ENCODE data around the gene GCC2. TPM values are rescaled to one million over a fixed set of nuclear protein-coding genes. Genes with fewer than 3 reads are reported as not detected.
A peak's percentile ranks its signal among the peaks of the same experiment; 100 is the strongest.

GCC2 gene, protein sequence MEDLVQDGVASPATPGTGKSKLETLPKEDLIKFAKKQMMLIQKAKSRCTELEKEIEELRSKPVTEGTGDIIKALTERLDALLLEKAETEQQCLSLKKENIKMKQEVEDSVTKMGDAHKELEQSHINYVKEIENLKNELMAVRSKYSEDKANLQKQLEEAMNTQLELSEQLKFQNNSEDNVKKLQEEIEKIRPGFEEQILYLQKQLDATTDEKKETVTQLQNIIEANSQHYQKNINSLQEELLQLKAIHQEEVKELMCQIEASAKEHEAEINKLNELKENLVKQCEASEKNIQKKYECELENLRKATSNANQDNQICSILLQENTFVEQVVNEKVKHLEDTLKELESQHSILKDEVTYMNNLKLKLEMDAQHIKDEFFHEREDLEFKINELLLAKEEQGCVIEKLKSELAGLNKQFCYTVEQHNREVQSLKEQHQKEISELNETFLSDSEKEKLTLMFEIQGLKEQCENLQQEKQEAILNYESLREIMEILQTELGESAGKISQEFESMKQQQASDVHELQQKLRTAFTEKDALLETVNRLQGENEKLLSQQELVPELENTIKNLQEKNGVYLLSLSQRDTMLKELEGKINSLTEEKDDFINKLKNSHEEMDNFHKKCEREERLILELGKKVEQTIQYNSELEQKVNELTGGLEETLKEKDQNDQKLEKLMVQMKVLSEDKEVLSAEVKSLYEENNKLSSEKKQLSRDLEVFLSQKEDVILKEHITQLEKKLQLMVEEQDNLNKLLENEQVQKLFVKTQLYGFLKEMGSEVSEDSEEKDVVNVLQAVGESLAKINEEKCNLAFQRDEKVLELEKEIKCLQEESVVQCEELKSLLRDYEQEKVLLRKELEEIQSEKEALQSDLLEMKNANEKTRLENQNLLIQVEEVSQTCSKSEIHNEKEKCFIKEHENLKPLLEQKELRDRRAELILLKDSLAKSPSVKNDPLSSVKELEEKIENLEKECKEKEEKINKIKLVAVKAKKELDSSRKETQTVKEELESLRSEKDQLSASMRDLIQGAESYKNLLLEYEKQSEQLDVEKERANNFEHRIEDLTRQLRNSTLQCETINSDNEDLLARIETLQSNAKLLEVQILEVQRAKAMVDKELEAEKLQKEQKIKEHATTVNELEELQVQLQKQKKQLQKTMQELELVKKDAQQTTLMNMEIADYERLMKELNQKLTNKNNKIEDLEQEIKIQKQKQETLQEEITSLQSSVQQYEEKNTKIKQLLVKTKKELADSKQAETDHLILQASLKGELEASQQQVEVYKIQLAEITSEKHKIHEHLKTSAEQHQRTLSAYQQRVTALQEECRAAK (N-terminal part only)
- polyA plus RNA-seq (2012; rRNA removed), result 4.5 and 5.9 TPM in 2 replicates
- polyA plus RNA-seq (2012; cell fraction: cytosol; rRNA removed), result 6.0 and 7.7 TPM in 2 replicates
- polyA plus RNA-seq (2012; cell fraction: nucleus; rRNA removed), result 5.3 and 13.2 TPM in 2 replicates

DNA sequence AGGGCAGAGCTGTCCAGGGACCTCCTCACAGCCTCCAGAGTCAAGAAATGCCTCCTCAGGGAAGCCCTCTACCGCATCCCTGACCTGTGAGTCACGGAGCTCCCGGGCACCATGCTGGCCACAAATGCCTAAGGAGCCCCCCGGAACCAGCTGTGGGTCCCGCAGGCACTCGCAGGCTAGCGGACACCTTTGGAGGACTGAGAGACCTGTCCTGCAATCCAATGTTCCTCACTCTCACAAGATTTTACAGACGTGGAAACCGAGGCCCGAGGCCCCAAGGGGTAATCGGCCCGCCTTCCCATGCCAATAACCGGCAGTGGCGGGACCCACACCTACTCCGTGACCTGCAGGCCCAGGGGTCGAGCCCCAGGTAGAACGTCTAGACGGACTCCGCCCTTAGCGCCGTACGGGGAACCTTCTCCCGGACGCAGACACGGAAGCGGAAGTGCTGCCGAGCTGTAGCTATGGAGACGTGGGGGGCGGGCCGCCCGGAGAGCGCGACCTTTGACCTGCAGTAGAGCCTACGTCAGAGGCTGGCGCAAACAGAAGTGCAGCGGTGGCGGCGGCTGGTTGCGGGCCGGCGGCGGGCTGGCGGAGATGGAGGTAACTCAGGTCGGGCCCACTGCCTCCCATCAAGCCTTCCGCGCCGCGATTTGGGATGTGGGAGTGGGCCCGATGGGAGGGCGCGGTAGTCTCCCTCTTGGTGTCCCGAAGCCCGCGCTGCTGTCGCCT is at the start of gene GCC2:
GCC2 (plus strand) TSS at position 529 of the 732 bp plus-strand sequence; CDS start at position 598, 69 bp downstream.
- CTCF ChIA-PET, result interaction anchor here (0.6 kb wide), 1 partner anchor 11 kb away, joined by 3 read pairs; no protein-coding TSS in a partner anchor
- H3K9me3 ChIP-seq, result no peaks in the 10 kb centered on the region
- peak within 1 kb of the TSS; percentile 92 for H2AFZ ChIP-seq (ENCODE audit: low read depth)
- peak within 1 kb of the TSS; percentile 88 to 89 for H3K27ac ChIP-seq (ENCODE audit: low read depth in 2 of 2, low read length in 1 of 2)
- peak within 1 kb of the TSS; percentile 94 to 97 for H3K4me3 ChIP-seq (ENCODE audit: low read depth in 2 of 2, low read length in 1 of 2)
- H3K9me2 ChIP-seq, result no peaks in the 10 kb centered on the region
- WGBS (ENCODE audit: low lambda C conversion rate), result 3% methylated on average over 15 of the region's 55 CpGs
- peaks cover 17 to 22% of the 10 kb centered on the region in 2 experiments for H3K36me3 ChIP-seq (replicated peaks in 1 of 2; ENCODE audit: control insufficient read depth in 1 of 2, insufficient read depth in 2 of 2, low read length in 1 of 2)
- peak within 1 kb of the TSS; percentile 81 for H3K4me2 ChIP-seq
- H3K4me1 ChIP-seq (ENCODE audit: control insufficient read depth in 1 of 2, insufficient read depth in 2 of 2, low read depth in 1 of 2, low read length in 1 of 2), result peaks cover 0 to 14% of the 10 kb centered on the region in 2 experiments; a peak in 2 of 4 replicates
- DNase-seq, result peak; percentile 93
- H3K9ac ChIP-seq, result peak within 1 kb of the TSS; percentile 88
- peaks cover 12% of the 10 kb centered on the region for H3F3A ChIP-seq (replicated peaks; ENCODE audit: insufficient read depth)
- POLR2A ChIA-PET, result interaction anchor here (0.6 to 1.6 kb wide), 4 partner anchors 10 to 185 kb away, joined by 3 to 7 read pairs (median 4); partner anchors contain the start of genes LIMS1 and SULT1C4
- H3K27me3 ChIP-seq (ENCODE audit: insufficient read depth), result no peaks in the 10 kb centered on the region
- no peaks in the 10 kb centered on the region for H4K20me1 ChIP-seq (ENCODE audit: insufficient read depth)
- peaks cover 19% of the 10 kb centered on the region for H3K79me2 ChIP-seq (ENCODE audit: insufficient read depth)
- TF ChIP-seq EZH2phosphoT487 (IDR thresholded peaks at IDR 0.05; ENCODE audit: borderline replicate concordance, low read depth) (no peak), FOXM1 (IDR thresholded peaks at IDR 0.05; ENCODE audit: low read depth) (no peak), RAD21 (IDR thresholded peaks at IDR 0.05; ENCODE audit: low read length) (no peak), SIN3A (IDR thresholded peaks at IDR 0.05; ENCODE audit: borderline replicate concordance, low read depth, low read length) (no peak), MXI1 (IDR thresholded peaks at IDR 0.05; ENCODE audit: low read depth, low read length) (peak; percentile 77; the same call in 1 of the 2 replicates), FOXJ3 (CRISPR knock-in tag; IDR thresholded peaks at IDR 0.05) (no peak), POLR2AphosphoS5 (IDR thresholded peaks at IDR 0.05; ENCODE audit: low read depth, low read length) (peak; percentile 69; the same call in 1 of the 2 replicates), GABPA (IDR thresholded peaks at IDR 0.05; ENCODE audit: low read depth) (peak; percentile 92), FOSL2 (IDR thresholded peaks at IDR 0.05; ENCODE audit: borderline replicate concordance, low read depth) (peak; percentile 37), TCF12 (IDR thresholded peaks at IDR 0.05) (no peak), SMC3 (IDR thresholded peaks at IDR 0.05; ENCODE audit: low read depth, low read length) (no peak)
- TF ChIP-seq, protein P1, sequence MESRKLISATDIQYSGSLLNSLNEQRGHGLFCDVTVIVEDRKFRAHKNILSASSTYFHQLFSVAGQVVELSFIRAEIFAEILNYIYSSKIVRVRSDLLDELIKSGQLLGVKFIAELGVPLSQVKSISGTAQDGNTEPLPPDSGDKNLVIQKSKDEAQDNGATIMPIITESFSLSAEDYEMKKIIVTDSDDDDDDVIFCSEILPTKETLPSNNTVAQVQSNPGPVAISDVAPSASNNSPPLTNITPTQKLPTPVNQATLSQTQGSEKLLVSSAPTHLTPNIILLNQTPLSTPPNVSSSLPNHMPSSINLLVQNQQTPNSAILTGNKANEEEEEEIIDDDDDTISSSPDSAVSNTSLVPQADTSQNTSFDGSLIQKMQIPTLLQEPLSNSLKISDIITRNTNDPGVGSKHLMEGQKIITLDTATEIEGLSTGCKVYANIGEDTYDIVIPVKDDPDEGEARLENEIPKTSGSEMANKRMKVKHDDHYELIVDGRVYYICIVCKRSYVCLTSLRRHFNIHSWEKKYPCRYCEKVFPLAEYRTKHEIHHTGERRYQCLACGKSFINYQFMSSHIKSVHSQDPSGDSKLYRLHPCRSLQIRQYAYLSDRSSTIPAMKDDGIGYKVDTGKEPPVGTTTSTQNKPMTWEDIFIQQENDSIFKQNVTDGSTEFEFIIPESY (IDR thresholded peaks at IDR 0.05; ENCODE audit: borderline replicate concordance, low read depth), result no peak
- TF ChIP-seq, protein P2, sequence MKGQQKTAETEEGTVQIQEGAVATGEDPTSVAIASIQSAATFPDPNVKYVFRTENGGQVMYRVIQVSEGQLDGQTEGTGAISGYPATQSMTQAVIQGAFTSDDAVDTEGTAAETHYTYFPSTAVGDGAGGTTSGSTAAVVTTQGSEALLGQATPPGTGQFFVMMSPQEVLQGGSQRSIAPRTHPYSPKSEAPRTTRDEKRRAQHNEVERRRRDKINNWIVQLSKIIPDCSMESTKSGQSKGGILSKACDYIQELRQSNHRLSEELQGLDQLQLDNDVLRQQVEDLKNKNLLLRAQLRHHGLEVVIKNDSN (IDR thresholded peaks at IDR 0.05; ENCODE audit: borderline replicate concordance, low read depth), result 0 out of 2 replicates have a peak, but pooled peaks have one; percentile 14
- TF ChIP-seq, protein P3, sequence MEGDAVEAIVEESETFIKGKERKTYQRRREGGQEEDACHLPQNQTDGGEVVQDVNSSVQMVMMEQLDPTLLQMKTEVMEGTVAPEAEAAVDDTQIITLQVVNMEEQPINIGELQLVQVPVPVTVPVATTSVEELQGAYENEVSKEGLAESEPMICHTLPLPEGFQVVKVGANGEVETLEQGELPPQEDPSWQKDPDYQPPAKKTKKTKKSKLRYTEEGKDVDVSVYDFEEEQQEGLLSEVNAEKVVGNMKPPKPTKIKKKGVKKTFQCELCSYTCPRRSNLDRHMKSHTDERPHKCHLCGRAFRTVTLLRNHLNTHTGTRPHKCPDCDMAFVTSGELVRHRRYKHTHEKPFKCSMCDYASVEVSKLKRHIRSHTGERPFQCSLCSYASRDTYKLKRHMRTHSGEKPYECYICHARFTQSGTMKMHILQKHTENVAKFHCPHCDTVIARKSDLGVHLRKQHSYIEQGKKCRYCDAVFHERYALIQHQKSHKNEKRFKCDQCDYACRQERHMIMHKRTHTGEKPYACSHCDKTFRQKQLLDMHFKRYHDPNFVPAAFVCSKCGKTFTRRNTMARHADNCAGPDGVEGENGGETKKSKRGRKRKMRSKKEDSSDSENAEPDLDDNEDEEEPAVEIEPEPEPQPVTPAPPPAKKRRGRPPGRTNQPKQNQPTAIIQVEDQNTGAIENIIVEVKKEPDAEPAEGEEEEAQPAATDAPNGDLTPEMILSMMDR (IDR thresholded peaks at IDR 0.05), result no peak
- TF ChIP-seq, protein P4, sequence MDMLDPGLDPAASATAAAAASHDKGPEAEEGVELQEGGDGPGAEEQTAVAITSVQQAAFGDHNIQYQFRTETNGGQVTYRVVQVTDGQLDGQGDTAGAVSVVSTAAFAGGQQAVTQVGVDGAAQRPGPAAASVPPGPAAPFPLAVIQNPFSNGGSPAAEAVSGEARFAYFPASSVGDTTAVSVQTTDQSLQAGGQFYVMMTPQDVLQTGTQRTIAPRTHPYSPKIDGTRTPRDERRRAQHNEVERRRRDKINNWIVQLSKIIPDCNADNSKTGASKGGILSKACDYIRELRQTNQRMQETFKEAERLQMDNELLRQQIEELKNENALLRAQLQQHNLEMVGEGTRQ (IDR thresholded peaks at IDR 0.05; ENCODE audit: borderline replicate concordance, low read depth, low read length), result no peak
- TF ChIP-seq, protein P5, sequence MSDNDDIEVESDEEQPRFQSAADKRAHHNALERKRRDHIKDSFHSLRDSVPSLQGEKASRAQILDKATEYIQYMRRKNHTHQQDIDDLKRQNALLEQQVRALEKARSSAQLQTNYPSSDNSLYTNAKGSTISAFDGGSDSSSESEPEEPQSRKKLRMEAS (IDR thresholded peaks at IDR 0.05; ENCODE audit: low read depth), result peak; percentile 18; the same call in 1 of the 2 replicates
- TF ChIP-seq, protein P6, sequence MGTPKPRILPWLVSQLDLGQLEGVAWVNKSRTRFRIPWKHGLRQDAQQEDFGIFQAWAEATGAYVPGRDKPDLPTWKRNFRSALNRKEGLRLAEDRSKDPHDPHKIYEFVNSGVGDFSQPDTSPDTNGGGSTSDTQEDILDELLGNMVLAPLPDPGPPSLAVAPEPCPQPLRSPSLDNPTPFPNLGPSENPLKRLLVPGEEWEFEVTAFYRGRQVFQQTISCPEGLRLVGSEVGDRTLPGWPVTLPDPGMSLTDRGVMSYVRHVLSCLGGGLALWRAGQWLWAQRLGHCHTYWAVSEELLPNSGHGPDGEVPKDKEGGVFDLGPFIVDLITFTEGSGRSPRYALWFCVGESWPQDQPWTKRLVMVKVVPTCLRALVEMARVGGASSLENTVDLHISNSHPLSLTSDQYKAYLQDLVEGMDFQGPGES (IDR thresholded peaks at IDR 0.05; ENCODE audit: low read depth, low read length), result no peak

Measured in SK-N-SH (cell line).